Hematopoietic multipotent progenitor cell (in vitro differentiated cells): ENCODE measurements around the gene MIPEP. TPM values are rescaled to one million over a fixed set of nuclear protein-coding genes. Genes with fewer than 3 reads are reported as not detected.
"Not testable (repeated sequence)": the region's sequence is repeated elsewhere in the genome, so short reads cannot be mapped to it uniquely, and the experiment has no call there.

Experiments used
- DNase-seq, 3 donors: peaks; one replicate each; pipeline ENCODE4 v3.0.0-alpha.2; 2011 to 2015; ENCODE audit warnings: low read depth in 2 of 3, low spot score in 2 of 3
- total RNA-seq: library from RNA; depleted of rRNA; stranded (reverse); fragments of >200 nt; gene quantifications from one replicate; pipeline ENCODE4 v1.2.3, GENCODE V29; 2012

MIPEP gene
- total RNA-seq, 1 donor = 7.8 TPM

- peak in 2 of 3 donors; percentile 9 to 21 for DNase-seq
These were observed 711 bp upstream of the MIPEP start for GRCh38 chr13:23889615-23890607.

- DNase-seq = not testable (repeated sequence)
These were observed 4.8 kb downstream of the MIPEP start for GRCh38 chr13:23884361-23884760.

- no peak for DNase-seq
These were observed 5.9 kb downstream of the MIPEP start for GRCh38 chr13:23883255-23883654.

- DNase-seq = not testable (repeated sequence)
These were observed 7.8 kb downstream of the MIPEP start for GRCh38 chr13:23881402-23881800.

- DNase-seq = not testable (repeated sequence)
These were observed 8.5 kb downstream of the MIPEP start for GRCh38 chr13:23880493-23881401.

GRCh38 chr13:23877286-23877685 lies 11.9 kb downstream of the MIPEP start:
- no peak for DNase-seq

GRCh38 chr13:23876265-23876664 lies 12.9 kb downstream of the MIPEP start:
- peak in 2 of 3 donors; percentile 16 to 46 for DNase-seq

GRCh38 chr13:23871616-23872220 lies 17.5 kb downstream of the MIPEP start:
- DNase-seq = peak in 1 of 3 donors; percentile 51

GRCh38 chr13:23870356-23871140 lies 18.7 kb downstream of the MIPEP start:
- DNase-seq = no peak

GRCh38 chr13:23868521-23868920 lies 20.7 kb downstream of the MIPEP start:
- no peak for DNase-seq

- DNase-seq = no peak
These were observed 22.1 kb downstream of the MIPEP start for GRCh38 chr13:23867027-23867491.

- DNase-seq = no peak
These were observed 22.7 kb downstream of the MIPEP start for GRCh38 chr13:23866420-23867026.

GRCh38 chr13:23865906-23866305 lies 23.3 kb downstream of the MIPEP start:
- DNase-seq = no peak

- peak in 1 of 3 donors; percentile 21 for DNase-seq
These were observed 24.2 kb downstream of the MIPEP start for GRCh38 chr13:23865026-23865425.

- no peak for DNase-seq
These were observed 27.9 kb downstream of the MIPEP start for GRCh38 chr13:23861310-23861709.

GRCh38 chr13:23859904-23860303 lies 29.3 kb downstream of the MIPEP start:
- DNase-seq = peak in 1 of 3 donors; percentile 8

- DNase-seq = no peak
These were observed 29.7 kb downstream of the MIPEP start for GRCh38 chr13:23859455-23859854.

- no peak for DNase-seq
These were observed 30.7 kb downstream of the MIPEP start for GRCh38 chr13:23858546-23858945.

- no peak for DNase-seq
These were observed 33.0 kb downstream of the MIPEP start for GRCh38 chr13:23856008-23856750.
